HEK293T (cell line): ENCODE data around the gene ZNF497.

Source experiments
- CTCF ChIA-PET: fragments of 350-600 bp; formaldehyde crosslinking; extraction: SDS; loops from one replicate; lab custom pipeline; 2021; ENCODE audit warnings: antibody characterized with exemption, inconsistent platforms; lab: Yijun Ruan, JAX
- POLR2A ChIA-PET: fragments of 350-600 bp; formaldehyde crosslinking; extraction: SDS; loops from one replicate; lab custom pipeline; 2020; ENCODE audit warnings: antibody characterized with exemption, inconsistent platforms; lab: Yijun Ruan, JAX
- DNase-seq: peaks from one replicate; pipeline ENCODE4 v3.0.0; 2012; ENCODE audit warnings: mixed read lengths; ENCODE audit errors: extremely low spot score
- ARNT ChIP-seq: fragments of 450-650 bp; IDR thresholded peaks from 2 replicates; pipeline ENCODE4 v1.6.1; 2017; ENCODE audit warnings: mild to moderate bottlenecking
- BHLHE40 ChIP-seq: fragments of 450-650 bp; IDR thresholded peaks from 2 replicates; pipeline ENCODE4 v1.6.1; 2016; ENCODE audit warnings: mild to moderate bottlenecking, moderate library complexity, borderline replicate concordance
- CTBP1 ChIP-seq: fragments of 450-650 bp; IDR thresholded peaks from 2 replicates; pipeline ENCODE4 v1.6.1; 2016; ENCODE audit warnings: borderline replicate concordance
- ELF4 ChIP-seq: fragments of 450-650 bp; IDR thresholded peaks from 2 replicates; pipeline ENCODE4 v1.6.1; 2017; ENCODE audit warnings: antibody characterized with exemption
- FOXA1 ChIP-seq: fragments of 450-650 bp; IDR thresholded peaks from 2 replicates; pipeline ENCODE4 v1.6.1; 2016; ENCODE audit warnings: mild to moderate bottlenecking
- FOXK2 ChIP-seq: fragments of 450-650 bp; IDR thresholded peaks from 2 replicates; pipeline ENCODE4 v1.6.1; 2016; ENCODE audit warnings: mild to moderate bottlenecking
- FOXM1 ChIP-seq: fragments of 450-650 bp; IDR thresholded peaks from 2 replicates; pipeline ENCODE4 v1.6.1; 2017; ENCODE audit warnings: mild to moderate bottlenecking, borderline replicate concordance
- HDGF ChIP-seq: fragments of 450-650 bp; IDR thresholded peaks from 2 replicates; pipeline ENCODE4 v1.6.1; 2017; ENCODE audit warnings: antibody characterized with exemption, borderline replicate concordance
- L3MBTL2 ChIP-seq: fragments of 450-650 bp; conservative IDR thresholded peaks from 2 replicates; pipeline ENCODE4 v1.6.1; 2016; ENCODE audit warnings: mild to moderate bottlenecking
- LEF1 ChIP-seq: fragments of 450-650 bp; IDR thresholded peaks from 2 replicates; pipeline ENCODE4 v1.6.1; 2017; ENCODE audit warnings: mild to moderate bottlenecking, borderline replicate concordance
- NFRKB ChIP-seq: fragments of 450-650 bp; IDR thresholded peaks from 2 replicates; pipeline ENCODE4 v1.6.1; 2016; ENCODE audit warnings: mild to moderate bottlenecking, moderate library complexity
- PKNOX1 ChIP-seq: fragments of 450-650 bp; IDR thresholded peaks from 2 replicates; pipeline ENCODE4 v1.6.1; 2016
- SP1 ChIP-seq: fragments of 450-650 bp; IDR thresholded peaks from 2 replicates; pipeline ENCODE4 v1.6.1; 2017
- SUZ12 ChIP-seq: fragments of 450-650 bp; IDR thresholded peaks from 2 replicates; pipeline ENCODE4 v1.6.1; 2016; ENCODE audit warnings: mild to moderate bottlenecking
- TARDBP ChIP-seq: fragments of 450-650 bp; IDR thresholded peaks from 2 replicates; pipeline ENCODE4 v1.6.1; 2016
- ZNF384 ChIP-seq: fragments of 450-650 bp; IDR thresholded peaks from 2 replicates; pipeline ENCODE4 v1.6.1; 2016

Gene ZNF497

GRCh38 chr19:58361900-58362271 is 665 bp downstream of the ZNF497 start:
- DNase-seq: peak; percentile 46
- CTCF ChIA-PET: no interaction called here
- POLR2A ChIA-PET: interaction anchor here (0.7 to 3.4 kb wide), 23 partner anchors 8 to 543 kb away, joined by 3 to 30 read pairs (median 8); partner anchors contain the start of genes CHMP2A, RPS5, TRIM28 and ZBTB45
- TF ChIP-seq PKNOX1 (no peak), L3MBTL2 (peak; percentile 84), ARNT (no peak), CTBP1 (no peak), LEF1 (no peak)

DNA sequence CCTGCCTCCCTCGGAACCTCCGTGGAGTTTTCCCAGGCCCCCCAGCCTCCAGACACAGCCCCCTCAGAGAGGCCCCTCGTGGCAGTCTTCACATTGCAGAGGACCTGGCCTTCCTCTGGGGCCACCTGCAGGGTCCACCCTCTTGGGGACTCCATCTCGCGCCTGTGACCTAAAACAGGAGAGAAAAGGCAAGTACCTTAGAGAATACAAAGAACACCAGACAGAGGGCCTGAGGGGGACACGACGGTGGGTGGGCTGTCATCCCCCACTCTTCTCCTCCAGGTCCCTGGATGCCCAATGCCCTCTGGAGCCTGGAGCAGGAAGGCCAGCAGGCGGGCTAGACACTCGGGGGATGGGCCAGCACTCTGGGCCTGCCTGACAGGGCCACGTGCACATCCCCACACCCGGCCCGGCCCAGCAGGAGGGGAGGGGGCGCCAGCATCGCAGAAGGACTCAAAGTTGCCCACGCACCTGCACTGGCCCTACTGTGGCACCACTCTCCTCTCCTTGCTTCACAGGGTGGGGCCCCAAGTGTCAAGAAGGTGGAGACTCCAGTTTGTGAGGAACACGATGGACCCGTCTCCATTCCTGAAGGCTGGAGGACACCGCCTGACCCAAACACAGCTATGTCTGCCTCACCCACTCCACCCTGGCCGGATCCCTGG is 4.9 kb downstream of the ZNF497 start:
- ChIA-PET POLR2A (no interaction called here), CTCF (no interaction called here)
- no peak for TF ChIP-seq FOXK2
- no peak for TF ChIP-seq ARNT
- TF ChIP-seq LEF1: no peak
- TF ChIP-seq NFRKB: no peak
- TF ChIP-seq SP1: no peak
- TF ChIP-seq PKNOX1: no peak
- no peak for DNase-seq

GRCh38 chr19:58356766-58357480 is 5.6 kb downstream of the ZNF497 start:
- no peak for TF ChIP-seq L3MBTL2
- no peak for TF ChIP-seq CTBP1
- no peak for TF ChIP-seq PKNOX1
- TF ChIP-seq NFRKB: no peak
- TF ChIP-seq ARNT: no peak
- no peak for TF ChIP-seq FOXM1
- no peak for TF ChIP-seq SP1
- ChIA-PET POLR2A (interaction anchor here (0.6 kb wide), 1 partner anchor 128 kb away, joined by 3 read pairs; the partner anchor contains the start of gene ZNF544), CTCF (no interaction called here)
- DNase-seq: no peak

GRCh38 chr19:58355908-58356765 is 6.4 kb downstream of the ZNF497 start:
- no peak for TF ChIP-seq CTBP1
- no peak for TF ChIP-seq HDGF
- TF ChIP-seq SUZ12: no peak
- TF ChIP-seq SP1: no peak
- TF ChIP-seq BHLHE40: no peak
- TF ChIP-seq FOXM1: no peak
- TF ChIP-seq LEF1: no peak
- no peak for DNase-seq
- POLR2A ChIA-PET: interaction anchor here (0.6 kb wide), 1 partner anchor 128 kb away, joined by 3 read pairs; the partner anchor contains the start of gene ZNF544
- CTCF ChIA-PET: no interaction called here

DNA sequence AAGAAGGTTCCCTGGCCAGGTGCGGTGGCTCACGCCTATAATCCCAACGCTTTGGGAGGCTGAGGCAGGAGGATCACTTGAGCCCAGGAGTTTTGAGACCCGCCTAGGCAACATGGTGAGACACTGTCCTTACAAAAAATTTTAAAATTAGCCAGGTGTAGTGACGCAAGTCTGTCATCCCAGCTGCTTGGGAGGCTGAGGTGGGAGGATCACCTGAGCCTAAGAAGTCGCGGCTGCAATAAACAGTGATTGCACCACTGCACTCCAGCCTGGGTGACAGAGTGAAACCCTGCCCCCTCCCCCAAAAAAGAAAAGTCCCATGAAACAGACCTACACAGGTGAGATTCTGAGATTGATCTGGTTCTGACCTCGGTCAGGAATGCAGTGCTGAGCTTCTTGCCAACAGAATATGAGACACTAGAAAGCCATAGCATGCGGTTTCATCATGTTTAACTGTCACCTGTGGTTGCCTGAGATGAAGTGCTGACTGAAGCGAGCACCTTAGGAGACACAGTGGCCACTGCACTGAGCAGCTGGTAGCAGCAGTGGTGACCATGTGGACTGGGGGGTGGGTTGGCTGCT is 7.2 kb downstream of the ZNF497 start:
- CTCF ChIA-PET: no interaction called here
- POLR2A ChIA-PET: interaction anchor here (1.3 kb wide), 1 partner anchor 53 kb away, joined by 5 read pairs; the partner anchor contains the start of gene ZNF584
- TF ChIP-seq LEF1: no peak
- TF ChIP-seq TARDBP: no peak
- no peak for TF ChIP-seq SP1
- no peak for TF ChIP-seq FOXA1
- no peak for TF ChIP-seq SUZ12
- TF ChIP-seq HDGF: no peak
- no peak for TF ChIP-seq ELF4
- no peak for TF ChIP-seq NFRKB
- no peak for TF ChIP-seq ZNF384
- DNase-seq: no peak

- TF ChIP-seq FOXA1 (no peak), BHLHE40 (no peak), NFRKB (no peak), LEF1 (no peak), TARDBP (no peak), SUZ12 (no peak), HDGF (no peak), FOXK2 (no peak), ELF4 (no peak), CTBP1 (no peak)
- no peak for DNase-seq
- ChIA-PET CTCF (no interaction called here), POLR2A (interaction anchor here (1.2 to 1.3 kb wide), 2 partner anchors 8 to 54 kb away, joined by 4 to 5 read pairs; partner anchors contain the start of genes ZNF497 and ZNF584)
These were observed 8.0 kb downstream of the ZNF497 start for GRCh38 chr19:58354478-58355030.
